ENCODE results near the gene FBXO34. TPM values are rescaled to one million over a fixed set of nuclear protein-coding genes. Genes with fewer than 3 reads are reported as not detected.
"Not testable (repeated sequence)": the region's sequence is repeated elsewhere in the genome, so short reads cannot be mapped to it uniquely, and the experiment has no call there.

Gene FBXO34
- total RNA-seq, 4 donors from 2014 or later: 23.9 to 40.8 (median 32.6) TPM

GRCh38 chr14:55339770-55340169 is 68.5 kb downstream of the FBXO34 start:
- peaks cover 0 to 22% (median 6%) of the 10 kb centered on the region in 4 donors for H3K4me1 ChIP-seq
- 62 to 94% methylated on average over 2 of the region's 2 CpGs for WGBS, 2 donors

DNA sequence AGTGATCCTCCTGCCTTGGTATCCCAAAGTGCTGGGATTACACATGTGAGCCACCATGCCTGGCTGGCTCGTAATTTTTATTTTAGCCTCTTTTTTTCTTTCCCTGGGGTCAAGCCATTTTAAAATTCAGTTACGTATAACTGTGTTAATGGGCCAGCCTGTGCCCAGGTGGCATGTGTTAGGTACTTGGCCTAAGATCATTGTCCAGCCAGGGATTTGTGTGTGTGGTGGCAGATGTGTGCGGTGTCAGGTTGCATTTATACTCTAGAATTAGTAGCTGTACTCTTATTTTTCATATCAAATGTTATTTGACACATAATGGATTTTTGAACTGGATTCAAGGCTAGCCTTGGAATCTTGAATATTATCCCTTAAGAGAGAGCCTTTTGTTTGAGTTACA is 69.3 kb downstream of the FBXO34 start:
- Histone ChIP-seq H3K4me1 (peaks cover 0 to 21% (median 3%) of the 10 kb centered on the region in 4 donors), H3K27me3 (no peaks in the 10 kb centered on the region), H3K27ac (no peak overlapping the region), H3K9me3 (no peaks in the 10 kb centered on the region), H3K4me3 (no peak overlapping the region), H3K36me3 (no peaks in the 10 kb centered on the region)
- no peak for TF ChIP-seq EP300 (IDR thresholded peaks at IDR 0.05)
- TF ChIP-seq CTCF (IDR thresholded peaks at IDR 0.05): no peak
- TF ChIP-seq POLR2A (IDR thresholded peaks at IDR 0.05): no peak
- 95 to 96% methylated on average over 3 of the region's 3 CpGs for WGBS, 2 donors
- no peak for DNase-seq (ENCODE audit: low spot score in 2 of 2)

More at GRCh38 chr14:55339770-55340169, 68.5 kb downstream of the FBXO34 start:
- TF ChIP-seq EP300 (IDR thresholded peaks at IDR 0.05): no peak
- no peak for TF ChIP-seq CTCF (IDR thresholded peaks at IDR 0.05)
- TF ChIP-seq POLR2A (IDR thresholded peaks at IDR 0.05): no peak
- no peaks in the 10 kb centered on the region for H3K27me3 ChIP-seq
- H3K27ac ChIP-seq: no peak overlapping the region
- H3K36me3 ChIP-seq: no peaks in the 10 kb centered on the region
- no peak overlapping the region for H3K4me3 ChIP-seq
- no peak for DNase-seq (ENCODE audit: low spot score in 2 of 2)
- H3K9me3 ChIP-seq: no peaks in the 10 kb centered on the region

DNA sequence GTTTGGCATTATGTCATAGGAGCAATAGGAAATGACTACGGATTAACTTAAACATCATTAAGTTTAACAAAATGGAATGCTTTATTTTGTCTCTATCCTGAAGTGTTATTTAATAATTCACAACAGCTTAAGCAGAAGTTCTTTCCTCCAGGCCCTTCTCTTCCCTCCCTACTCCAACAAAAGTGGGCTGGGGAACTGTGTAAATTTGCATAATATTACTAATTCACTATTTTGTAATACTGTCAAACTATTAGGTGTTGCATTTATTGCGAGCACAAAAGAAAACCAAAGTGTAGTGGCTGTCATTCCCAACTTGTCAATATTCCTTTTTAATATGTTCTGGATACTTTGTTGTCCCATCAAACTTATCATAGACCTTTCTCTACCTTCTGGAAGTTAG is 70.6 kb downstream of the FBXO34 start:
- Histone ChIP-seq H3K9me3 (no peaks in the 10 kb centered on the region), H3K27me3 (no peaks in the 10 kb centered on the region), H3K4me3 (no peak overlapping the region), H3K27ac (no peak overlapping the region), H3K36me3 (no peaks in the 10 kb centered on the region), H3K4me1 (peaks cover 0 to 23% (median 2%) of the 10 kb centered on the region in 4 donors)
- 72 to 74% methylated on average over 2 of the region's 2 CpGs for whole genome bisulfite sequencing, 2 donors
- no peak for DNase-seq (ENCODE audit: low spot score in 2 of 2)
- TF ChIP-seq POLR2A (IDR thresholded peaks at IDR 0.05) (no peak), EP300 (IDR thresholded peaks at IDR 0.05) (no peak), CTCF (IDR thresholded peaks at IDR 0.05) (no peak)

GRCh38 chr14:55344582-55345163 is 73.5 kb downstream of the FBXO34 start:
- not testable (repeated sequence) for H3K27me3 ChIP-seq; H3K36me3 ChIP-seq; H3K27ac ChIP-seq; DNase-seq (ENCODE audit: low spot score in 2 of 2); H3K9me3 ChIP-seq; H3K4me3 ChIP-seq
- WGBS, 2 donors: 82 to 85% methylated on average over 6 of the region's 6 CpGs
- H3K4me1 ChIP-seq: peaks cover 0 to 29% (median 4%) of the 10 kb centered on the region in 4 donors

GRCh38 chr14:55347040-55347439 is 75.8 kb downstream of the FBXO34 start:
- Histone ChIP-seq H3K36me3 (peaks cover 0 to 17% (median 0%) of the 10 kb centered on the region in 3 donors), H3K27me3 (no peaks in the 10 kb centered on the region), H3K4me3 (no peak overlapping the region), H3K27ac (no peak overlapping the region), H3K9me3 (no peaks in the 10 kb centered on the region), H3K4me1 (peaks cover 0 to 18% (median 2%) of the 10 kb centered on the region in 4 donors)
- TF ChIP-seq EP300 (IDR thresholded peaks at IDR 0.05) (no peak), POLR2A (IDR thresholded peaks at IDR 0.05) (no peak), CTCF (IDR thresholded peaks at IDR 0.05) (no peak)
- WGBS, 2 donors: 87 to 88% methylated on average over 1 of the region's 1 CpG
- DNase-seq (ENCODE audit: low spot score in 2 of 2): no peak
